ENCODE results near the gene EMB.
"Not testable (repeated sequence)": the region's sequence is repeated elsewhere in the genome, so short reads cannot be mapped to it uniquely, and the experiment has no call there.

DNA sequence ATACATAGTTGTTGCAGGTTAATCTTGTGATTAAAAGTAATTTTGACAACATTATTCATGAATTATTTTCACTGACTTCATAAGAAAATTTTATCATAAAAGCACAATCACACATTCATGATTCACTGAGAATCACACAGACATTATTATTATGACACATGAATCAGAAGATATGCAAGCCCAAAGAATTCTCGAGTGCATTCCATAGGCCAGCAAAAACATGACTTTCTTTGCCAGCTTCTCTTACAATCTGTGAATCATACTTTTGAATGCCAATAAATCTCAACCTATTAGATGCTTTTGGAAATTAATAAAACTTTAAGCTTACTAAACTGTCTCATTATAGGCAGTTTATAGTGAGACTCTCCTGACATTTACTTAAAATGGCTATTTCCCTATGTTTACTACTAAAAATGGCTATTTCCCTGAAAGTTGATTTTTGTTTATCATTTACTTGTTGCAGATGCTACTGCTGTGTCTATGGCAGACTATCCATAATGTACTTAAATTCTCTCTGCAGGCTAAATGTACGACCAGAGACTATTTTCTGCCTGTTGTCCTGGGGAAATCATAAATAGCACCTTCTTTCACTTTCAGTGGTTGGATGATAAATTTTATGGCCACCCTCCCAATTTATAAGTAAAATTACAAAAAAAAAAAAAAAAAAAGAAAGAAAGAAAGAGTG, 47.0 kb downstream of the EMB start:
- not testable (repeated sequence) for TF ChIP-seq CTCF, POLR2A (IDR thresholded peaks at IDR 0.05)
